Measurements from ENCODE around the gene GRM1.

Gene GRM1

GRCh38 chr6:146316175-146316495 is 287.3 kb downstream of the GRM1 start:
- CTCF ChIA-PET, result no interaction called here
- DNase-seq (ENCODE audit: extremely low spot score), result no peak
- no peak for TF ChIP-seq TARDBP (IDR thresholded peaks at IDR 0.05)
- POLR2A ChIA-PET, result no interaction called here

- DNase-seq (ENCODE audit: extremely low spot score), result no peak
- TF ChIP-seq NFRKB (IDR thresholded peaks at IDR 0.05) (no peak), CTBP1 (IDR thresholded peaks at IDR 0.05; ENCODE audit: borderline replicate concordance) (no peak), TARDBP (IDR thresholded peaks at IDR 0.05) (no peak), SUZ12 (IDR thresholded peaks at IDR 0.05) (no peak), LEF1 (IDR thresholded peaks at IDR 0.05; ENCODE audit: borderline replicate concordance) (no peak), FOXA1 (IDR thresholded peaks at IDR 0.05) (no peak), FOXK2 (IDR thresholded peaks at IDR 0.05) (no peak), ZNF384 (IDR thresholded peaks at IDR 0.05) (no peak), BHLHE40 (IDR thresholded peaks at IDR 0.05; ENCODE audit: borderline replicate concordance) (no peak), SP1 (IDR thresholded peaks at IDR 0.05) (no peak), HDGF (IDR thresholded peaks at IDR 0.05; ENCODE audit: borderline replicate concordance) (no peak)
- CTCF ChIA-PET, result no interaction called here
- POLR2A ChIA-PET, result no interaction called here
Measured at GRCh38 chr6:146331013-146331412, 302.2 kb downstream of the GRM1 start.

- CTCF ChIA-PET, result no interaction called here
- DNase-seq (ENCODE audit: extremely low spot score), result no peak
- TF ChIP-seq FOXM1 (IDR thresholded peaks at IDR 0.05; ENCODE audit: borderline replicate concordance) (no peak), ELF4 (IDR thresholded peaks at IDR 0.05) (no peak), BHLHE40 (IDR thresholded peaks at IDR 0.05; ENCODE audit: borderline replicate concordance) (no peak), PKNOX1 (IDR thresholded peaks at IDR 0.05) (no peak), FOXA1 (IDR thresholded peaks at IDR 0.05) (no peak), L3MBTL2 (conservative IDR thresholded peaks at IDR 0.05) (no peak), SP1 (IDR thresholded peaks at IDR 0.05) (no peak)
- POLR2A ChIA-PET, result no interaction called here
Measured at GRCh38 chr6:146335336-146335735, 306.5 kb downstream of the GRM1 start.

GRCh38 chr6:146336191-146336590 is 307.3 kb downstream of the GRM1 start:
- TF ChIP-seq FOXK2 (IDR thresholded peaks at IDR 0.05), result no peak
- no peak for TF ChIP-seq L3MBTL2 (conservative IDR thresholded peaks at IDR 0.05)
- no peak for TF ChIP-seq PKNOX1 (IDR thresholded peaks at IDR 0.05)
- no peak for TF ChIP-seq SUZ12 (IDR thresholded peaks at IDR 0.05)
- TF ChIP-seq FOXA1 (IDR thresholded peaks at IDR 0.05), result no peak
- TF ChIP-seq LEF1 (IDR thresholded peaks at IDR 0.05; ENCODE audit: borderline replicate concordance), result no peak
- no peak for TF ChIP-seq TARDBP (IDR thresholded peaks at IDR 0.05)
- TF ChIP-seq BHLHE40 (IDR thresholded peaks at IDR 0.05; ENCODE audit: borderline replicate concordance), result no peak
- no peak for TF ChIP-seq FOXM1 (IDR thresholded peaks at IDR 0.05; ENCODE audit: borderline replicate concordance)
- no peak for DNase-seq (ENCODE audit: extremely low spot score)
- ChIA-PET POLR2A (no interaction called here), CTCF (no interaction called here)

- CTCF ChIA-PET, result no interaction called here
- POLR2A ChIA-PET, result no interaction called here
- TF ChIP-seq L3MBTL2 (conservative IDR thresholded peaks at IDR 0.05) (no peak), FOXA1 (IDR thresholded peaks at IDR 0.05) (no peak), NFRKB (IDR thresholded peaks at IDR 0.05) (no peak), ZNF384 (IDR thresholded peaks at IDR 0.05) (no peak), ARNT (IDR thresholded peaks at IDR 0.05) (no peak), SP1 (IDR thresholded peaks at IDR 0.05) (no peak), TARDBP (IDR thresholded peaks at IDR 0.05) (no peak), HDGF (IDR thresholded peaks at IDR 0.05; ENCODE audit: borderline replicate concordance) (no peak), ELF4 (IDR thresholded peaks at IDR 0.05) (no peak), BHLHE40 (IDR thresholded peaks at IDR 0.05; ENCODE audit: borderline replicate concordance) (no peak), PKNOX1 (IDR thresholded peaks at IDR 0.05) (no peak), SUZ12 (IDR thresholded peaks at IDR 0.05) (no peak), FOXK2 (IDR thresholded peaks at IDR 0.05) (no peak), FOXM1 (IDR thresholded peaks at IDR 0.05; ENCODE audit: borderline replicate concordance) (no peak), LEF1 (IDR thresholded peaks at IDR 0.05; ENCODE audit: borderline replicate concordance) (no peak), CTBP1 (IDR thresholded peaks at IDR 0.05; ENCODE audit: borderline replicate concordance) (no peak)
- no peak for DNase-seq (ENCODE audit: extremely low spot score)
Measured at GRCh38 chr6:146337376-146337775, 308.5 kb downstream of the GRM1 start.

- POLR2A ChIA-PET, result no interaction called here
- TF ChIP-seq ZNF384 (IDR thresholded peaks at IDR 0.05), result no peak
- no peak for TF ChIP-seq LEF1 (IDR thresholded peaks at IDR 0.05; ENCODE audit: borderline replicate concordance)
- no peak for TF ChIP-seq PKNOX1 (IDR thresholded peaks at IDR 0.05)
- TF ChIP-seq L3MBTL2 (conservative IDR thresholded peaks at IDR 0.05), result no peak
- TF ChIP-seq BHLHE40 (IDR thresholded peaks at IDR 0.05; ENCODE audit: borderline replicate concordance), result no peak
- no peak for TF ChIP-seq NFRKB (IDR thresholded peaks at IDR 0.05)
- no peak for TF ChIP-seq CTBP1 (IDR thresholded peaks at IDR 0.05; ENCODE audit: borderline replicate concordance)
- no peak for TF ChIP-seq SP1 (IDR thresholded peaks at IDR 0.05)
- no peak for TF ChIP-seq FOXK2 (IDR thresholded peaks at IDR 0.05)
- no peak for TF ChIP-seq ARNT (IDR thresholded peaks at IDR 0.05)
- no peak for TF ChIP-seq TARDBP (IDR thresholded peaks at IDR 0.05)
- DNase-seq (ENCODE audit: extremely low spot score), result no peak
- CTCF ChIA-PET, result no interaction called here
Measured at GRCh38 chr6:146339716-146340115, 310.9 kb downstream of the GRM1 start.
